MM.1S (cell line): Measurements from ENCODE around the gene SIDT1.

ENCODE experiments used
- DNase-seq: peaks from one replicate; pipeline ENCODE4 v3.0.0-alpha.2; 2015
- H2AFZ ChIP-seq: fragments of 300-600 bp; sonication (generic); 2 replicates; pipeline ENCODE4 v1.6.0; 2016; ENCODE audit warnings: antibody characterized with exemption, low read length
- H3F3A ChIP-seq: fragments of 300-600 bp; sonication (generic); 2 replicates; pipeline ENCODE4 v1.6.1; 2016; ENCODE audit warnings: mild to moderate bottlenecking, antibody characterized with exemption, low read length, moderate library complexity, mixed read lengths; ENCODE audit not compliant: insufficient read depth
- H3K27ac ChIP-seq: fragments of 300-600 bp; sonication (generic); 2 replicates; pipeline ENCODE4 v1.5.1; 2016; ENCODE audit warnings: mild to moderate bottlenecking, low read length
- H3K27me3 ChIP-seq: fragments of 300-600 bp; sonication (generic); replicated peaks from 2 replicates; pipeline ENCODE4 v1.6.0; 2016; ENCODE audit warnings: low read length; ENCODE audit not compliant: insufficient read depth
- H3K36me3 ChIP-seq: fragments of 300-600 bp; sonication (generic); replicated peaks from 2 replicates; pipeline ENCODE4 v1.6.1; 2016; ENCODE audit warnings: mild to moderate bottlenecking, low read length, mixed read lengths; ENCODE audit not compliant: insufficient read depth
- H3K4me1 ChIP-seq: fragments of 300-600 bp; sonication (generic); 2 replicates; pipeline ENCODE4 v1.6.1; 2016; ENCODE audit warnings: low read length, mixed read lengths
- H3K4me2 ChIP-seq: fragments of 300-600 bp; sonication (generic); 2 replicates; pipeline ENCODE4 v1.6.0; 2016; ENCODE audit warnings: low read depth, low read length
- H3K4me3 ChIP-seq: fragments of 300-600 bp; sonication (generic); 2 replicates; pipeline ENCODE4 v1.5.1; 2016; ENCODE audit warnings: low read length, mixed read lengths
- H3K79me2 ChIP-seq: fragments of 300-600 bp; sonication (generic); 2 replicates; pipeline ENCODE4 v1.6.1; 2016; ENCODE audit warnings: mixed run types, low read length, mixed read lengths
- H3K9ac ChIP-seq: fragments of 300-600 bp; sonication (generic); 2 replicates; pipeline ENCODE4 v1.6.1; 2016; ENCODE audit warnings: low read length, mixed read lengths
- H3K9me2 ChIP-seq: fragments of 300-600 bp; sonication (generic); replicated peaks from 2 replicates; pipeline ENCODE4 v1.6.1; 2016; ENCODE audit warnings: mild to moderate bottlenecking, low read length, mixed read lengths; ENCODE audit not compliant: insufficient read depth
- H3K9me3 ChIP-seq: fragments of 300-600 bp; sonication (generic); replicated peaks from 2 replicates; pipeline ENCODE4 v1.6.1; 2016; ENCODE audit warnings: mild to moderate bottlenecking, low read length, mixed read lengths; ENCODE audit not compliant: insufficient read depth
- H4K20me1 ChIP-seq: fragments of 300-600 bp; sonication (generic); 2 replicates; pipeline ENCODE4 v1.6.1; 2016; ENCODE audit warnings: mild to moderate bottlenecking, low read length, moderate library complexity, mixed read lengths; ENCODE audit not compliant: insufficient read depth
- CTCF ChIP-seq: fragments of 300-600 bp; sonication (generic); IDR thresholded peaks from 2 replicates; pipeline ENCODE4 v1.5.1; 2016; ENCODE audit warnings: antibody characterized with exemption, low read length, mixed read lengths
- EZH2 ChIP-seq: fragments of 300-600 bp; sonication (generic); optimal IDR thresholded peaks from 2 replicates; pipeline ENCODE3; 2017; ENCODE audit warnings: low read depth, mild to moderate bottlenecking, antibody characterized with exemption, low read length, mixed read lengths
- EZH2phosphoT487 ChIP-seq: fragments of 300-600 bp; sonication (generic); IDR thresholded peaks from 2 replicates; pipeline ENCODE4 v1.6.1; 2018; ENCODE audit warnings: antibody characterized with exemption, low read length

The SIDT1 gene

GRCh38 chr3:113545594-113545993 is 13.2 kb downstream of the SIDT1 start:
- peak overlapping the region; percentile 47; the same call in 1 of the 2 replicates for H3K9ac ChIP-seq
- no peaks in the 10 kb centered on the region for H3K36me3 ChIP-seq
- peak overlapping the region; percentile 48 for H3K4me3 ChIP-seq
- H3K79me2 ChIP-seq: peaks cover 34% of the 10 kb centered on the region
- no peak overlapping the region; the same call in 1 of the 2 replicates for H2AFZ ChIP-seq
- DNase-seq: peak; percentile 46
- peak overlapping the region; percentile 84 for H3K27ac ChIP-seq
- H3K27me3 ChIP-seq: no peaks in the 10 kb centered on the region
- no peaks in the 10 kb centered on the region for H3K9me2 ChIP-seq
- no peaks in the 10 kb centered on the region for H4K20me1 ChIP-seq
- no peaks in the 10 kb centered on the region for H3K9me3 ChIP-seq
- H3F3A ChIP-seq: peaks cover 27% of the 10 kb centered on the region
- H3K4me1 ChIP-seq: peaks cover 25% of the 10 kb centered on the region
- H3K4me2 ChIP-seq: peak overlapping the region; percentile 88
- TF ChIP-seq EZH2 (no peak), EZH2phosphoT487 (no peak), CTCF (no peak)

- Histone ChIP-seq H3K27me3 (no peaks in the 10 kb centered on the region), H3K4me1 (peaks cover 25% of the 10 kb centered on the region), H3K4me3 (peak overlapping the region; percentile 48), H2AFZ (peak overlapping the region; percentile 8), H3K27ac (peak overlapping the region; percentile 84), H3K4me2 (peak overlapping the region; percentile 88), H3K9me3 (no peaks in the 10 kb centered on the region), H3F3A (peaks cover 27% of the 10 kb centered on the region), H3K9ac (peak overlapping the region; percentile 47), H4K20me1 (no peaks in the 10 kb centered on the region), H3K36me3 (no peaks in the 10 kb centered on the region), H3K9me2 (no peaks in the 10 kb centered on the region), H3K79me2 (peaks cover 34% of the 10 kb centered on the region)
- no peak for TF ChIP-seq CTCF
- no peak for TF ChIP-seq EZH2
- no peak for TF ChIP-seq EZH2phosphoT487
- DNase-seq: peak; percentile 84
Observed at GRCh38 chr3:113546414-113546893, 14.1 kb downstream of the SIDT1 start.

- H2AFZ ChIP-seq: no peak overlapping the region
- no peak overlapping the region for H3K27ac ChIP-seq
- peaks cover 37% of the 10 kb centered on the region for H3K79me2 ChIP-seq
- H3K4me1 ChIP-seq: peaks cover 25% of the 10 kb centered on the region
- no peaks in the 10 kb centered on the region for H3K9me3 ChIP-seq
- no peaks in the 10 kb centered on the region for H4K20me1 ChIP-seq
- H3F3A ChIP-seq: peaks cover 27% of the 10 kb centered on the region
- no peak for DNase-seq
- no peak overlapping the region for H3K4me2 ChIP-seq
- no peak for TF ChIP-seq CTCF
- no peak for TF ChIP-seq EZH2phosphoT487
- no peak for TF ChIP-seq EZH2
- no peaks in the 10 kb centered on the region for H3K27me3 ChIP-seq
- no peaks in the 10 kb centered on the region for H3K36me3 ChIP-seq
- H3K4me3 ChIP-seq: no peak overlapping the region
- H3K9me2 ChIP-seq: no peaks in the 10 kb centered on the region
- H3K9ac ChIP-seq: no peak overlapping the region
Observed at GRCh38 chr3:113548501-113548900, 16.1 kb downstream of the SIDT1 start.
